ENCODE measurements around the gene MBNL2.

- TF ChIP-seq YY1 (IDR thresholded peaks at IDR 0.05; ENCODE audit: low read depth) (no peak), RAD21 (IDR thresholded peaks at IDR 0.05; ENCODE audit: low read depth) (no peak), CEBPB (IDR thresholded peaks at IDR 0.05) (no peak), EP300 (IDR thresholded peaks at IDR 0.05; ENCODE audit: borderline replicate concordance) (no peak), TAF1 (IDR thresholded peaks at IDR 0.05; ENCODE audit: low read depth) (no peak), MAX (IDR thresholded peaks at IDR 0.05) (no peak), TEAD4 (IDR thresholded peaks at IDR 0.05) (no peak)
Measured at GRCh38 chr13:97335488-97336134, 113.5 kb downstream of the MBNL2 start.
